HCT116 (cell line): ENCODE measurements around the gene WAPL. TPM values are rescaled to one million over a fixed set of nuclear protein-coding genes. Genes with fewer than 3 reads are reported as not detected.

Experiments
- ATAC-seq: fragments of 200-7000 bp; cut with Tn5 transposase; 2 replicates; pipeline ENCODE4 v1.9.1; 2020; ENCODE audit warnings: mild to moderate bottlenecking, moderate library complexity
- BruUV-seq: library from RNA; stranded (reverse); fragments of 400-500 nt; replicated peaks from 2 replicates; lab custom pipeline; 2021; lab: Mats Ljungman, UMichigan
- CTCF ChIA-PET: fragments of 300-600 bp; sonication (Branson Sonifier 250); formaldehyde crosslinking; loops from one replicate; lab custom pipeline; 2021; ENCODE audit warnings: antibody characterized with exemption; lab: Charles Lee
- POLR2A ChIA-PET: fragments of 300-600, 350-600 bp; sonication (Branson Sonifier 250); formaldehyde crosslinking; loops from one replicate; lab custom pipeline; 2021; ENCODE audit warnings: antibody characterized with exemption; lab: Charles Lee
- RAD21 ChIA-PET, 2 experiments: fragments of 300-600 bp; sonication (Branson Sonifier 250); formaldehyde crosslinking; loops; one replicate each; lab custom pipeline; 2023; ENCODE audit warnings: low total read pairs in 2 of 2; ENCODE audit not compliant: uncharacterized antibody in 2 of 2, unreplicated experiment in 2 of 2, low non-redundant PET in 1 of 2; lab: Charles Lee
- DNase-seq: peaks from one replicate; pipeline ENCODE4 v3.0.0-alpha.2; 2010; ENCODE audit warnings: low read depth, low spot score
- H2AFZ ChIP-seq: fragments of 200-600 bp; shearing (Covaris generic), sonication (generic); 2 replicates; pipeline ENCODE4 v1.6.1; 2017; ENCODE audit warnings: low read depth, mixed run types, mixed read lengths, antibody characterized with exemption, low read length; ENCODE audit not compliant: poor library complexity, severe bottlenecking
- H3K27ac ChIP-seq: 2 replicates; pipeline ENCODE4 v1.5.1; 2012; ENCODE audit warnings: low read depth, low read length
- H3K27me3 ChIP-seq: fragments of 200-600 bp; sonication (generic); 2 replicates; pipeline ENCODE4 v1.6.1; 2016; ENCODE audit warnings: mixed run types, low read length, mixed read lengths; ENCODE audit not compliant: insufficient read depth
- H3K36me3 ChIP-seq, 2 experiments: fragments of 200-500 bp in 1 of 2; fragments of 200-600 bp in 1 of 2; sonication (Bioruptor generic) in 1 of 2; sonication (generic) in 1 of 2; 2 replicates each; pipeline versions ENCODE4 v1.5.1 to v1.6.1; 2014 to 2016; ENCODE audit warnings: low read length in 2 of 2, inconsistent platforms in 1 of 2, mixed read lengths in 1 of 2, mixed run types in 1 of 2; ENCODE audit not compliant: insufficient read depth in 2 of 2, control insufficient read depth in 1 of 2
- H3K4me1 ChIP-seq, 2 experiments: fragments of 200-600 bp in 1 of 2; sonication (generic) in 1 of 2; 2 replicates each; pipeline versions ENCODE4 v1.5.1 to v1.6.1; 2012 to 2017; ENCODE audit warnings: low read length in 2 of 2, inconsistent platforms in 1 of 2, mild to moderate bottlenecking in 1 of 2, mixed read lengths in 1 of 2, mixed run types in 1 of 2, moderate library complexity in 1 of 2; ENCODE audit not compliant: insufficient read depth in 2 of 2, control insufficient read depth in 1 of 2
- H3K4me2 ChIP-seq: fragments of 200-600 bp; sonication (generic); 2 replicates; pipeline ENCODE4 v1.6.1; 2017; ENCODE audit warnings: mixed run types, low read length, mixed read lengths
- H3K4me3 ChIP-seq, 2 experiments: fragments of 200-600 bp in 1 of 2; sonication (generic) in 1 of 2; replicated peaks in 1 of 2; 2 replicates each; pipeline ENCODE4 v1.5.1; 2011 to 2016; ENCODE audit warnings: low read length in 2 of 2, control low read depth in 1 of 2, low read depth in 1 of 2, mild to moderate bottlenecking in 1 of 2, mixed read lengths in 1 of 2, mixed run types in 1 of 2
- H3K79me2 ChIP-seq: fragments of 200-600 bp; sonication (generic); 2 replicates; pipeline ENCODE4 v1.6.1; 2017; ENCODE audit warnings: mild to moderate bottlenecking, mixed run types, low read length, moderate library complexity, mixed read lengths; ENCODE audit not compliant: insufficient read depth
- H3K9ac ChIP-seq: fragments of 200-600 bp; sonication (generic); 2 replicates; pipeline ENCODE4 v1.6.1; 2016; ENCODE audit warnings: low read length, mixed read lengths
- H3K9me2 ChIP-seq: fragments of 200-600 bp; sonication (generic), shearing (Covaris generic); 2 replicates; pipeline ENCODE4 v1.6.1; 2017; ENCODE audit warnings: mixed run types, mild to moderate bottlenecking, moderate library complexity; ENCODE audit not compliant: insufficient read depth
- H3K9me3 ChIP-seq, 2 experiments: fragments of 200-500 bp in 1 of 2; fragments of 200-600 bp in 1 of 2; sonication (Bioruptor generic) in 1 of 2; sonication (generic) in 1 of 2; 2 replicates each; pipeline ENCODE4 v1.6.1; 2014 to 2017; ENCODE audit warnings: low read length in 2 of 2, mixed read lengths in 2 of 2, inconsistent platforms in 1 of 2, low read depth in 1 of 2, mild to moderate bottlenecking in 1 of 2, mixed run types in 1 of 2, moderate library complexity in 1 of 2; ENCODE audit not compliant: control insufficient read depth in 1 of 2, insufficient read depth in 1 of 2
- H4K20me1 ChIP-seq: fragments of 200-600 bp; sonication (generic), shearing (Covaris generic); 2 replicates; pipeline ENCODE4 v1.6.1; 2017; ENCODE audit warnings: mixed run types, mild to moderate bottlenecking, moderate library complexity; ENCODE audit not compliant: insufficient read depth
- ATF3 ChIP-seq: IDR thresholded peaks from 2 replicates; pipeline ENCODE4 v1.6.1; 2012
- CBX3 ChIP-seq: IDR thresholded peaks from 2 replicates; pipeline ENCODE4 v1.6.1; 2012; ENCODE audit warnings: low read depth
- EGR1 ChIP-seq: IDR thresholded peaks from 2 replicates; pipeline ENCODE4 v1.6.1; 2012; ENCODE audit warnings: low read depth
- ELF1 ChIP-seq: IDR thresholded peaks from 2 replicates; pipeline ENCODE4 v1.6.1; 2012; ENCODE audit warnings: low read depth, borderline replicate concordance
- EZH2 ChIP-seq: fragments of 200-600 bp; sonication (generic); IDR thresholded peaks from 2 replicates; pipeline ENCODE4 v1.6.1; 2017; ENCODE audit warnings: antibody characterized with exemption, mixed run types
- EZH2phosphoT487 ChIP-seq: fragments of 200-600 bp; IDR thresholded peaks from 2 replicates; pipeline ENCODE4 v1.6.1; 2018; ENCODE audit warnings: antibody characterized with exemption, borderline replicate concordance
- FOSL1 ChIP-seq: IDR thresholded peaks from 2 replicates; pipeline ENCODE4 v1.6.1; 2012; ENCODE audit warnings: low read depth
- JUND ChIP-seq: IDR thresholded peaks from 2 replicates; pipeline ENCODE4 v1.6.1; 2012
- POLR2A ChIP-seq: IDR thresholded peaks from 2 replicates; pipeline ENCODE4 v1.7.0; 2011; ENCODE audit warnings: borderline replicate concordance; ENCODE audit not compliant: insufficient read depth, insufficient read length; ENCODE audit errors: extremely low read depth
- RAD21 ChIP-seq: IDR thresholded peaks from 2 replicates; pipeline ENCODE4 v1.6.1; 2012; ENCODE audit warnings: low read depth, mild to moderate bottlenecking
- REST ChIP-seq: IDR thresholded peaks from 2 replicates; pipeline ENCODE4 v1.6.1; 2012; ENCODE audit warnings: low read depth
- SIN3A ChIP-seq: IDR thresholded peaks from 2 replicates; pipeline ENCODE4 v1.6.1; 2012; ENCODE audit warnings: low read depth
- TCF7L2 ChIP-seq: IDR thresholded peaks from 2 replicates; pipeline ENCODE4 v1.7.0; 2011; ENCODE audit warnings: borderline replicate concordance, inconsistent platforms; ENCODE audit not compliant: insufficient read depth, insufficient read length; ENCODE audit errors: extremely low read depth
- YY1 ChIP-seq: IDR thresholded peaks from 2 replicates; pipeline ENCODE4 v1.6.1; 2011; ENCODE audit warnings: low read length, low read depth, moderate library complexity, mild to moderate bottlenecking; ENCODE audit not compliant: insufficient replicate concordance; ENCODE audit errors: extremely low read depth
- intact Hi-C: fragments of 100-400 bp; cut with micrococcal nuclease; formaldehyde crosslinking; loops from 2 replicates; pipeline ENCODE4 v1.10.0; 2022
- total RNA-seq: library from RNA; stranded (reverse); gene quantifications from one replicate; pipeline ENCODE4 v1.2.1, GENCODE V29; 2021; ENCODE audit not compliant: unreplicated experiment
- TF ChIP-seq, protein P1 (sequence below): IDR thresholded peaks from 2 replicates; pipeline ENCODE4 v1.6.1; 2012

Gene WAPL
- total RNA-seq, 1 experiment from 2014 or later = 37.5 TPM

- H3K4me2 ChIP-seq = no peak overlapping the region
- H3K27me3 ChIP-seq = no peaks in the 10 kb centered on the region
- ChIA-PET POLR2A (no interaction called here), CTCF (no interaction called here), RAD21 (no interaction called here)
- no peak overlapping the region for H3K9ac ChIP-seq
- DNase-seq (no peak), ATAC-seq (no peak)
- TF ChIP-seq TCF7L2 (no peak), ATF3 (no peak), EZH2phosphoT487 (no peak), ELF1 (no peak), SIN3A (no peak), RAD21 (no peak), EZH2 (no peak), REST (no peak), EGR1 (no peak), POLR2A (no peak), JUND (no peak), YY1 (no peak), FOSL1 (no peak), CBX3 (no peak)
- TF ChIP-seq, protein P1, sequence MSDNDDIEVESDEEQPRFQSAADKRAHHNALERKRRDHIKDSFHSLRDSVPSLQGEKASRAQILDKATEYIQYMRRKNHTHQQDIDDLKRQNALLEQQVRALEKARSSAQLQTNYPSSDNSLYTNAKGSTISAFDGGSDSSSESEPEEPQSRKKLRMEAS = no peak
- no peaks in the 10 kb centered on the region for H3K9me3 ChIP-seq
- no peak overlapping the region for H2AFZ ChIP-seq
- BruUV-seq = no TSS peak
- H4K20me1 ChIP-seq = no peaks in the 10 kb centered on the region
- peaks cover 57% of the 10 kb centered on the region for H3K79me2 ChIP-seq
- H3K4me3 ChIP-seq = no peak overlapping the region
- H3K4me1 ChIP-seq = no peaks in the 10 kb centered on the region
- H3K27ac ChIP-seq = no peak overlapping the region
- intact Hi-C loops = no loop called here
- no peaks in the 10 kb centered on the region for H3K9me2 ChIP-seq
- H3K36me3 ChIP-seq = peaks cover 27 to 34% of the 10 kb centered on the region in 2 experiments
Measured at GRCh38 chr10:86446440-86446839, 75.2 kb downstream of the WAPL start.
